ENCODE measurements around the gene KCNK15. TPM values are rescaled to one million over a fixed set of nuclear protein-coding genes. Genes with fewer than 3 reads are reported as not detected.
A peak's percentile ranks its signal among the peaks of the same experiment; 100 is the strongest.

Gene KCNK15
- polyA plus RNA-seq, 2 donors: 0.12 to 0.76 TPM

DNA sequence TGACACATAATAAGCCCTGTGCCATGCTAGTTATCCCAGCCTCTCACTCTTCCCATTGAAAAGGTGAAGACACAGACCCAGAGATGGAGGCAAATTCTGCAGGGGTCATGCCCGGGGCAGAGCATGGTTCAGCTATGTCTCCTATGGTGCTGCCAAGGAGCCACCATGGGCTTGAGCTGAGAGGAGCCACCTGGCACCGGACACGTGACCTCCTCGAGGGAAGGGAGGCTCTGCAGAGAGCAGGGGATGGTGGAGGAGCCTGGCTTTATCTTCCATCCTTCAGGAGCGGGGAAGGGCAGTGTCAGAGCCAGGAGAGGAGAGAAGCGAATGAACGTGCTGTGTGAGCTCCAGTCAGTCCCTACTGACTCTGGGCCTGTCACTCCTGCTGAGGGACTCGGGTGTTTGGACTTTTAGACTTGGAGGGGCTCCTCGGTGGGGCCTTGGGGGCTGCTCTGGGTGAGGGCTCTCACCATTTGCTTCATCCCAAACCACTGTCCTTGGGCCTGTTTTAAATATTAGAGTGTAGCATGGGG, 41.6 kb upstream of the KCNK15 start:
- Histone ChIP-seq H3K9me3 (ENCODE audit: control insufficient read depth in 2 of 2, insufficient read depth in 1 of 2, low read depth in 1 of 2, low read length in 1 of 2) (no peaks in the 10 kb centered on the region), H3K27me3 (ENCODE audit: control insufficient read depth in 1 of 2, insufficient read depth in 2 of 2, low read length in 2 of 2) (no peaks in the 10 kb centered on the region), H3K4me3 (ENCODE audit: low read depth in 1 of 2, low read length in 2 of 2) (no peak overlapping the region), H3K36me3 (ENCODE audit: control insufficient read depth in 2 of 2, insufficient read depth in 2 of 2, low read length in 1 of 2) (no peaks in the 10 kb centered on the region), H3K27ac (ENCODE audit: low read depth in 2 of 2, low read length in 1 of 2) (peak overlapping the region in 1 of 2 donors; percentile 17), H3K4me1 (ENCODE audit: control insufficient read depth in 2 of 2, insufficient read depth in 2 of 2, low read length in 1 of 2) (peaks cover 2 to 4% of the 10 kb centered on the region in 2 donors)
- WGBS, 2 donors: 84 to 89% methylated on average over 9 of the region's 9 CpGs

DNA sequence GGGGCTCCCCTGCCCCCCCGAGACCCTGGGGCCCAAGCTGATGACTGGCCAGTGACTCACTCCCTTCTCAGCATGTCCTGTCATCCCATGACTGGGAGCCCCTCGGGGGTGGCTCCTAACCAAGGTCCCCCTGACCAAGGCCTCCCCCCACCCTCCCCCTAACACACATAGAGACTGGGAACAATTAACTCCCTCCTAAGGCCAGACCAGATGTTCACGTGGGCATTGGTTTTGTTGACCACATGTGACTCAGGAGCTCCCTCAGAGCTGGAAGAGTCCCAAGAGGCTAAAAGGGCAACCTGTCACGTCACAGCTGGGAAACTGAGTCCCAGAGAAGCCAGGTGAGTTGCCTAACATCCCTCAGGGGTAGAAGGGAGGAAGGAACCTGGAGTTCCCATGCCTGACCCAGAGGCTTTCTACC, 41.1 kb upstream of the KCNK15 start:
- no peaks in the 10 kb centered on the region for H3K9me3 ChIP-seq (ENCODE audit: control insufficient read depth in 2 of 2, insufficient read depth in 1 of 2, low read depth in 1 of 2, low read length in 1 of 2)
- H3K4me1 ChIP-seq (ENCODE audit: control insufficient read depth in 2 of 2, insufficient read depth in 2 of 2, low read length in 1 of 2): peaks cover 2 to 4% of the 10 kb centered on the region in 2 donors
- no peak overlapping the region for H3K27ac ChIP-seq (ENCODE audit: low read depth in 2 of 2, low read length in 1 of 2)
- no peaks in the 10 kb centered on the region for H3K36me3 ChIP-seq (ENCODE audit: control insufficient read depth in 2 of 2, insufficient read depth in 2 of 2, low read length in 1 of 2)
- H3K27me3 ChIP-seq (ENCODE audit: control insufficient read depth in 1 of 2, insufficient read depth in 2 of 2, low read length in 2 of 2): no peaks in the 10 kb centered on the region
- 50 to 56% methylated on average over 3 to 4 of the region's 4 CpGs for WGBS, 2 donors
- no peak overlapping the region for H3K4me3 ChIP-seq (ENCODE audit: low read depth in 1 of 2, low read length in 2 of 2)

DNA sequence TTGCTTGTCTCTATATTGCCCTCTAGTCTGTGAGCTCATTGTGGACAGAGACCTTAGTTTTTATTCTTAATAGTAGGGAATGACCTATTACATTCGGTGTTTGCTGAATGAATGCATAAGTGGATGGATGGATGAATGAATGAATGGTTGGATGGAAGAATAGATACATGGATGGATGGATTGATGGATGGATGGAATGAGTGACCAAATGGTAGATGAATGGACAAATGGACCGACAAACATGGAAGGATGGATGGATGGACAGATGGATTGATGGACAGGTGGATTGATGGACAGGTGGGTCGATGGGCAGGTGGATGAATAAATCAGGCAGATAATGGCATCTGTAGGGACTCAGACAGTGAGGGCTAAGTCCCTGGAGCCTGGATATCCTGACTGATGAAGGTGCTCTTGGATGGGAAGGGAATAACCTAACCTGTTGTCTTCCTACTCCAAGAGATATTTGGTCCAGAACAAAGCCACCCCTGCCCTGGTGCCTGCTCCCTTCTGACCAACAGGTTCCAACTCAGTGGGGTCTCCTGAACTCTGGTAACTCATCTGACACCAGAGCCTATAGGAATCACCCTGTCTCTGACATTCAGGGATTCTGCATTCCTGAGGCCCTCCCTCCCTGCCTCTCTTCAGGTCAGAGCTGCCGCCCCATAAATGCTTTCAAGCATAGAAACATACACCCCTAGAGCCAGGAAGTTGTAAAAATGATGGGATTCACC, 40.1 kb upstream of the KCNK15 start:
- Histone ChIP-seq H3K27me3 (ENCODE audit: control insufficient read depth in 1 of 2, insufficient read depth in 2 of 2, low read length in 2 of 2) (no peaks in the 10 kb centered on the region), H3K9me3 (ENCODE audit: control insufficient read depth in 2 of 2, insufficient read depth in 1 of 2, low read depth in 1 of 2, low read length in 1 of 2) (no peaks in the 10 kb centered on the region), H3K4me1 (ENCODE audit: control insufficient read depth in 2 of 2, insufficient read depth in 2 of 2, low read length in 1 of 2) (peaks cover 2 to 4% of the 10 kb centered on the region in 2 donors), H3K27ac (ENCODE audit: low read depth in 2 of 2, low read length in 1 of 2) (peak overlapping the region in 1 of 2 donors; percentile 24), H3K36me3 (ENCODE audit: control insufficient read depth in 2 of 2, insufficient read depth in 2 of 2, low read length in 1 of 2) (no peaks in the 10 kb centered on the region), H3K4me3 (ENCODE audit: low read depth in 1 of 2, low read length in 2 of 2) (no peak overlapping the region)
- WGBS, 2 donors: 85% methylated on average over 4 of the region's 4 CpGs

DNA sequence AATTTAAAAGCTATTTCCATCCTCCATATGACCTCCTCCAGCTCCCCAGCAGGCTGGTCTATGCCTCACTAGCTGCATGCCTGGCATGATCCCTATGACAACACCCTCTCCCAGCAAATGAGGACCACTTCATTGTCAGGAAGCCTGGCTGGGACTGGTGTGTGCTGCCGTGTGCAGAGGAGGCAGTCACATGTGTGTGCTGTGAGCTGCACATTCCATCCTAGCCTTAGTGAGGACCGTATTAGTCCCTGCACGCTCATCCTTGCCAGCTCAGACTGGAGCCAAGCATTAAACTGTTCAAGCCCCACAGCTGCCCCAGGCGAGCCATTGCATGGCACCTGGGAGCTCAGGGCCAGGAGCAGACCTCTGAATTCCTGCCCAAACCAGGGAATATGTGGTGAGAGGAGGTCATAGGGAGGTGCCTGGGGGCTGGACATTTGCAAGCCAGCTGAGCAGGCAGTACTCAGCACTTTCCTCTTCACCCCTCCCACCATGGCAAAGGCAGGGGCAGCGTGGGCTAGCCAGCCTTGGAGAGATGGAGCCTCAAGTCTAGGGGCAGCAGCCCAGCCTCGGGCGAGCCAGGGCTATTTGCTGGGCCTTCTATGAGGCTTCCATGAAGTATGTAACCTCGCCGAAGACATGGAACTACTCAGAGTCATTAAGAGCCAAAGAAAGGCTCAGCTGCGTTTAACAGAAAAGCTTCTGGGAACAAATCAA, 39.2 kb upstream of the KCNK15 start:
- WGBS, 2 donors: 48 to 49% methylated on average over 10 of the region's 10 CpGs

DNA sequence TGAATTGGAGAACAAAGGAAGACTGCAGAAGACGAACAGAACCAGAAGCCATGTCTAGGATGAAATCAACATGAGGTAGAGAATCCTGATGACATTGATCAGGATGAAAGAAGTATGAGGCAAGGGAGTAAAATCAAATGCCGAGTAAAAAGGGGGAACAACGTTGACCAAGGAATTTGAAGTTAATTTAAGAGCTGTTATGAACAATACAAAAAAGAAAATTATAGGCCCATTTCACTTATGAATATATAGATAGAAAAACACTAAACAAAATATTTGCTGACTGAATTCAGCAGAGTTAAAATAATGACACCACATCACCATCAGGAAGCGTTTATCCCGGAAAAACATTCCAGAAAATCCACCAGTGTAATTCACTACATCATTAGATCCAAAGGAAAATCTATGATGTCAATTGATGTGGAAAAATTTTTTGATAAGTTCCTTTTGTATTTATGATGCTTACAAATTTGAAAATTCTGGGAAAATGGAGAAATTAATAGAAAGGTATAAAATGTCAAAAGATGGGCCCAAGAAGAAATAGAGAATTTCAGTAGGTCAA, 38.6 kb upstream of the KCNK15 start:
- H3K4me3 ChIP-seq (ENCODE audit: low read depth in 1 of 2, low read length in 2 of 2): no peak overlapping the region
- WGBS, 2 donors: 88% methylated on average over 5 of the region's 5 CpGs
- H3K27me3 ChIP-seq (ENCODE audit: control insufficient read depth in 1 of 2, insufficient read depth in 2 of 2, low read length in 2 of 2): no peaks in the 10 kb centered on the region
- peak overlapping the region in 1 of 2 donors; percentile 8 for H3K27ac ChIP-seq (ENCODE audit: low read depth in 2 of 2, low read length in 1 of 2)
- H3K4me1 ChIP-seq (ENCODE audit: control insufficient read depth in 2 of 2, insufficient read depth in 2 of 2, low read length in 1 of 2): peaks cover 0 to 2% of the 10 kb centered on the region in 2 donors
- no peaks in the 10 kb centered on the region for H3K36me3 ChIP-seq (ENCODE audit: control insufficient read depth in 2 of 2, insufficient read depth in 2 of 2, low read length in 1 of 2)
- no peaks in the 10 kb centered on the region for H3K9me3 ChIP-seq (ENCODE audit: control insufficient read depth in 2 of 2, insufficient read depth in 1 of 2, low read depth in 1 of 2, low read length in 1 of 2)

More for the DNA sequence above, 39.2 kb upstream of the KCNK15 start:
- no peaks in the 10 kb centered on the region for H3K36me3 ChIP-seq (ENCODE audit: control insufficient read depth in 2 of 2, insufficient read depth in 2 of 2, low read length in 1 of 2)
- no peaks in the 10 kb centered on the region for H3K27me3 ChIP-seq (ENCODE audit: control insufficient read depth in 1 of 2, insufficient read depth in 2 of 2, low read length in 2 of 2)
- H3K4me3 ChIP-seq (ENCODE audit: low read depth in 1 of 2, low read length in 2 of 2): no peak overlapping the region
- H3K9me3 ChIP-seq (ENCODE audit: control insufficient read depth in 2 of 2, insufficient read depth in 1 of 2, low read depth in 1 of 2, low read length in 1 of 2): no peaks in the 10 kb centered on the region
- peaks cover under 1 to 4% of the 10 kb centered on the region in 2 donors for H3K4me1 ChIP-seq (ENCODE audit: control insufficient read depth in 2 of 2, insufficient read depth in 2 of 2, low read length in 1 of 2)
- H3K27ac ChIP-seq (ENCODE audit: low read depth in 2 of 2, low read length in 1 of 2): peak overlapping the region; percentile 8 to 38

DNA sequence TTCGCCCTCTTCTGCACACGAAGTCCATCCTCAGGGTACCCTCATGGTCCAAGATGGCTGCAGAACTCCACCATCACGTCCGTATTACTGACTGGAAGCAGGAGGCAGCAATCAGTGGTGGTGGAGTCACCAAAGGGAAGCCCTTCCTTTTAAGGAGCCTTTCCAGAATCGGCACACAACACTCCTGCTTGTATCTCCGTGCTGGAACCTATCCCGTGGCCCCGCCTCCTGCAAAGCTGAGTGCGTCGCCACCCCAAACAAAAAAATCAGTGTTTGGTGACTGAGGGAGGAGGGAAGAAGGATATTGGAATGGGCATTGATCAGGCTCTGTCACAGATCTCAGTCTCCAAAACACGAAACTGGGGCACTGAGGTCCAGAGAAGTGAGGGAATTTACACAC, 36.3 kb upstream of the KCNK15 start:
- Histone ChIP-seq H3K27ac (ENCODE audit: low read depth in 2 of 2, low read length in 1 of 2) (no peak overlapping the region), H3K27me3 (ENCODE audit: control insufficient read depth in 1 of 2, insufficient read depth in 2 of 2, low read length in 2 of 2) (no peaks in the 10 kb centered on the region), H3K9me3 (ENCODE audit: control insufficient read depth in 2 of 2, insufficient read depth in 1 of 2, low read depth in 1 of 2, low read length in 1 of 2) (no peaks in the 10 kb centered on the region), H3K36me3 (ENCODE audit: control insufficient read depth in 2 of 2, insufficient read depth in 2 of 2, low read length in 1 of 2) (no peaks in the 10 kb centered on the region), H3K4me1 (ENCODE audit: control insufficient read depth in 2 of 2, insufficient read depth in 2 of 2, low read length in 1 of 2) (peaks cover 2 to 5% of the 10 kb centered on the region in 2 donors), H3K4me3 (ENCODE audit: low read depth in 1 of 2, low read length in 2 of 2) (no peak overlapping the region)
- 64 to 72% methylated on average over 11 of the region's 11 CpGs for WGBS, 2 donors

DNA sequence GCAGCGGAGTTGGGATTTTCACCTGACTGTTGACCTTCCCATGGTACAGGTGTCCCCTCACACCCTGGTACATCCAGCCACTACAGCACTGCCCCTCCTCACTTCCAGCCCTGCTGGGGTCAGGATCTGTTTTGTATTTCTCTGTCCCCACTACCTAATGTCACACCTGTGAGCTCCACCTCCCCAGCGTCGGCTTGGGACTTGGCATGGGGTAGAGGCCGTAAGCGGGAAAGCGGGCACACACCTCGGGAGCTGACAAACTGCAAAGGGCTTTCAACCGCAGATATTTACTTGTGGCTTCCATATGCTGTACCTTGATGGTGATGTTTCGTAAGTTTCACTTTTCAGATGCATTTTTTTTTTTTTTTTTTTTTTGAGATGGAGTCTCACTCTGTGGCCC, 35.9 kb upstream of the KCNK15 start:
- Histone ChIP-seq H3K4me1 (ENCODE audit: control insufficient read depth in 2 of 2, insufficient read depth in 2 of 2, low read length in 1 of 2) (peaks cover 5 to 9% of the 10 kb centered on the region in 2 donors), H3K27me3 (ENCODE audit: control insufficient read depth in 1 of 2, insufficient read depth in 2 of 2, low read length in 2 of 2) (no peaks in the 10 kb centered on the region), H3K4me3 (ENCODE audit: low read depth in 1 of 2, low read length in 2 of 2) (no peak overlapping the region), H3K36me3 (ENCODE audit: control insufficient read depth in 2 of 2, insufficient read depth in 2 of 2, low read length in 1 of 2) (no peaks in the 10 kb centered on the region), H3K27ac (ENCODE audit: low read depth in 2 of 2, low read length in 1 of 2) (no peak overlapping the region), H3K9me3 (ENCODE audit: control insufficient read depth in 2 of 2, insufficient read depth in 1 of 2, low read depth in 1 of 2, low read length in 1 of 2) (no peaks in the 10 kb centered on the region)
- WGBS, 2 donors: 90 to 92% methylated on average over 9 of the region's 9 CpGs

DNA sequence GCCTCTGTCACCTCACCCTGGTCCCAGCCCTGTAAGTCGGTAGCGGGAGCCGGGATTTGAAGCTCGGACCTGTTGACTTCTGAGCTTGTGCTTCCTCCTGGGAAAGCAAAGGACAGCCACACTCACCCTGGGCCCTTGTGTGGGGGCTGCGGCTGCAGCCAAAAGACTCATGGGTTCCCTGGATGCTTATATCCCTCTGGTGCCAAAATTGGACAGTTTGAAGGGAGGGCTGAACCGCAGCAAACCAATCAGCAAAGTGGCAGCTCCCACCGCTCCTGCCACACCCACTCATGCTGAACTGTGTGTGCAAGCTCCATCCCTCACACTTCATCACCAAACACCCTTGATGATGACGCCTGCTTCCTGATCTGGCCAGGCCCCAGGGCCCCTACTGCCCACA, 34.4 kb upstream of the KCNK15 start:
- no peaks in the 10 kb centered on the region for H3K36me3 ChIP-seq (ENCODE audit: control insufficient read depth in 2 of 2, insufficient read depth in 2 of 2, low read length in 1 of 2)
- H3K4me3 ChIP-seq (ENCODE audit: low read depth in 1 of 2, low read length in 2 of 2): no peak overlapping the region
- no peak overlapping the region for H3K27ac ChIP-seq (ENCODE audit: low read depth in 2 of 2, low read length in 1 of 2)
- no peaks in the 10 kb centered on the region for H3K9me3 ChIP-seq (ENCODE audit: control insufficient read depth in 2 of 2, insufficient read depth in 1 of 2, low read depth in 1 of 2, low read length in 1 of 2)
- 90 to 93% methylated on average over 8 of the region's 8 CpGs for WGBS, 2 donors
- peaks cover 5 to 21% of the 10 kb centered on the region in 2 donors for H3K4me1 ChIP-seq (ENCODE audit: control insufficient read depth in 2 of 2, insufficient read depth in 2 of 2, low read length in 1 of 2)
- H3K27me3 ChIP-seq (ENCODE audit: control insufficient read depth in 1 of 2, insufficient read depth in 2 of 2, low read length in 2 of 2): no peaks in the 10 kb centered on the region

DNA sequence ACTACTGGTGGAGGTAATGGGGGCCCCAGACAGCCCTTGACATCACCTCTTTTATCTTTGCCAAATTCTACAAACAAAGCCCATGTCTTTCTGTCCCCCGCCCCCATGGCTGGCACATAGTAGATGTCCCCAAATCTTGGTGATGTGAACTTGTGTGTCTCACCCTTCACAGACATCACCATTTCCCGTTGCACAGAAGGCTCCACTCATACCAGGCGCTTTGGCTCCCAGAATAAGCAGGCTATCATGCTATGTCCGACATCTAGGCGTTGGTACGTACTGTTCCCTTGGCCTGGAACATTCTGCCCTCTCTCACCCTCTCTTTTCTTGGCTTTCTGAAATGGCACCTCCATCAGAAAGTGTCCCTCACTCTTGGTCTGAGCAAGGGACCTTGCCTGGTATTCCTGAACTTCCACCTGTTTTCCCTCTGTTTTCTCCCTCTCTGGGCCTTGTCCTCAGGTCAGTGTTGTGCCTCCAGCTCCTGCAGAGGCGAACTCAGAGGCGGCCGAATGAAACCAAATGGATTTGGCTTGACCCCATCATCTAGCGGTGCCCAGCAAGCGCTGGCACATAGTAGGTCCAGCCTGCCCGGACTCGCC, 31.5 kb upstream of the KCNK15 start:
- Histone ChIP-seq H3K9me3 (ENCODE audit: control insufficient read depth in 2 of 2, insufficient read depth in 1 of 2, low read depth in 1 of 2, low read length in 1 of 2) (no peaks in the 10 kb centered on the region), H3K27ac (ENCODE audit: low read depth in 2 of 2, low read length in 1 of 2) (peak overlapping the region; percentile 65 to 85), H3K4me1 (ENCODE audit: control insufficient read depth in 2 of 2, insufficient read depth in 2 of 2, low read length in 1 of 2) (peaks cover 5 to 34% of the 10 kb centered on the region in 2 donors), H3K4me3 (ENCODE audit: low read depth in 1 of 2, low read length in 2 of 2) (no peak overlapping the region), H3K27me3 (ENCODE audit: control insufficient read depth in 1 of 2, insufficient read depth in 2 of 2, low read length in 2 of 2) (no peaks in the 10 kb centered on the region), H3K36me3 (ENCODE audit: control insufficient read depth in 2 of 2, insufficient read depth in 2 of 2, low read length in 1 of 2) (no peaks in the 10 kb centered on the region)
- 37 to 48% methylated on average over 13 of the region's 13 CpGs for WGBS, 2 donors
